HEK293 (cell line): Measurements from ENCODE around the gene CDH26.

Source experiments
- CTCF ChIP-seq: fragments of 450-650 bp; formaldehyde crosslinking; IDR thresholded peaks from 2 replicates; pipeline ENCODE4 v1.5.1; 2016; ENCODE audit warnings: missing biosample characterization, missing genetic modification characterization
- GLI4 ChIP-seq: fragments of 450-650 bp; formaldehyde crosslinking; IDR thresholded peaks from 2 replicates; pipeline ENCODE4 v1.5.1; 2016; ENCODE audit warnings: missing biosample characterization, missing genetic modification characterization
- REST ChIP-seq: fragments of 450-650 bp; formaldehyde crosslinking; IDR thresholded peaks from 2 replicates; pipeline ENCODE4 v1.5.1; 2016; ENCODE audit warnings: missing biosample characterization, missing genetic modification characterization
- SETDB1 ChIP-seq: IDR thresholded peaks from one replicate; pipeline ENCODE4 v1.6.1; 2017; ENCODE audit warnings: mild to moderate bottlenecking, low read length, moderate library complexity, mixed read lengths; ENCODE audit not compliant: insufficient read length
- YY2 ChIP-seq: fragments of 450-650 bp; formaldehyde crosslinking; IDR thresholded peaks from 2 replicates; pipeline ENCODE4 v1.5.1; 2016; ENCODE audit warnings: missing biosample characterization, missing genetic modification characterization
- ZNF521 ChIP-seq: fragments of 450-650 bp; formaldehyde crosslinking; IDR thresholded peaks from 2 replicates; pipeline ENCODE4 v1.5.1; 2017; ENCODE audit warnings: missing biosample characterization, mild to moderate bottlenecking, missing genetic modification characterization
- ZNF623 ChIP-seq: fragments of 450-650 bp; formaldehyde crosslinking; IDR thresholded peaks from 2 replicates; pipeline ENCODE4 v1.5.1; 2016; ENCODE audit warnings: missing biosample characterization, missing genetic modification characterization
- ZNF660 ChIP-seq: fragments of 450-650 bp; IDR thresholded peaks from 2 replicates; pipeline ENCODE4 v1.5.1; 2018; ENCODE audit warnings: missing biosample characterization, mild to moderate bottlenecking, missing genetic modification characterization
- ZNF704 ChIP-seq: fragments of 450-650 bp; formaldehyde crosslinking; IDR thresholded peaks from 2 replicates; pipeline ENCODE4 v1.5.1; 2016; ENCODE audit warnings: missing biosample characterization, missing genetic modification characterization

GRCh38 chr20:59937150-59937549 is 21.1 kb upstream of the CDH26 start:
- TF ChIP-seq CTCF (tag by site-specific recombination) (no peak), ZNF623 (tag by site-specific recombination) (no peak), GLI4 (tag by site-specific recombination) (no peak), REST (tag by site-specific recombination) (no peak), ZNF704 (tag by site-specific recombination) (no peak), ZNF660 (tag by site-specific recombination) (peak; percentile 68; the same call in 1 of the 2 replicates), YY2 (tag by site-specific recombination) (no peak), ZNF521 (tag by site-specific recombination) (no peak), SETDB1 (no peak)
